Lower leg skin (tissue), 4 donors: ENCODE data around the gene PNPLA3. TPM values are rescaled to one million over a fixed set of nuclear protein-coding genes. Genes with fewer than 3 reads are reported as not detected.

ENCODE experiments used
- DNase-seq, 2 donors: peaks; one replicate each; pipeline ENCODE4 v3.0.0-alpha.2; 2019; ENCODE audit warnings: low spot score in 2 of 2
- H3K4me3 ChIP-seq: fragments of 200-600 bp; sonication (generic); 2 replicates; pipeline ENCODE4 v1.5.1; 2017; ENCODE audit warnings: mild to moderate bottlenecking, low read depth; ENCODE audit not compliant: poor library complexity, severe bottlenecking
- POLR2A ChIP-seq, 2 donors: fragments of 450-650 bp; IDR thresholded peaks; one replicate each; pipeline ENCODE4 v1.6.1; 2016 to 2017; ENCODE audit warnings: antibody characterized with exemption in 2 of 2, mild to moderate bottlenecking in 1 of 2, moderate library complexity in 1 of 2
- WGBS, 2 donors: methylation state at CpG; one replicate each; pipeline ENCODE4 v1.1.5; 2018; 5-methylcytosine and 5-hydroxymethylcytosine counted together
- intact Hi-C: fragments of 100-400 bp; cut with DNase I; formaldehyde crosslinking; loops from one replicate; pipeline ENCODE4 v1.15.0; 2023; ENCODE audit warnings: low total_unique reads
- total RNA-seq, 4 donors: library from RNA; depleted of rRNA; stranded (reverse); fragments of >200 nt; gene quantifications; one replicate each; pipeline ENCODE4 v1.1.0, GENCODE V29; 2016
- TF ChIP-seq, protein P1 (sequence below), 3 donors: fragments of 450-650 bp; IDR thresholded peaks; one replicate each; pipeline ENCODE4 v1.5.1; 2016; ENCODE audit warnings: antibody characterized with exemption in 3 of 3, mild to moderate bottlenecking in 3 of 3, moderate library complexity in 2 of 3

PNPLA3 gene
- total RNA-seq, 4 donors from 2014 or later = 14.0 to 22.9 (median 20.4) TPM

DNA sequence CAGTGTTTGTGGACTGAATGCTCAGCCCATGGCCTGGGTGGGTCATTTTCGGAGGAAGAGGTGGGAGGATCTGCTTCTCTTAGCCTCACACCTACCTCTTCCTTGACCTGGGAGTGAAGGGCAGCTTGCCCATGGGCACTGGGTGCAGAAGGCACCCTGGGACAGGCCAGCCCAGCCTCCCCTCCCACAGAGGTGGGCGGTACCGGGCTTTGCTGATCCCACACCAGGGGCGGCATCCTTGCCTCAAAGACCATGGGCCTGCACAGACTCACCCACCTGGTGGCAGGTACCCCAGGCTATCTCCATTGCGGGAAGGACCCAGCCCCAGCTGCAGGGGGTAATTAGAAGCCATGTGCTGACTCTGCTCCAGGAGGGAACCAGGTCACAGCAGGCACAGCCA is 30.3 kb upstream of the PNPLA3 start:
- TF ChIP-seq POLR2A (IDR thresholded peaks at IDR 0.05) = no peak
- TF ChIP-seq, protein P1, sequence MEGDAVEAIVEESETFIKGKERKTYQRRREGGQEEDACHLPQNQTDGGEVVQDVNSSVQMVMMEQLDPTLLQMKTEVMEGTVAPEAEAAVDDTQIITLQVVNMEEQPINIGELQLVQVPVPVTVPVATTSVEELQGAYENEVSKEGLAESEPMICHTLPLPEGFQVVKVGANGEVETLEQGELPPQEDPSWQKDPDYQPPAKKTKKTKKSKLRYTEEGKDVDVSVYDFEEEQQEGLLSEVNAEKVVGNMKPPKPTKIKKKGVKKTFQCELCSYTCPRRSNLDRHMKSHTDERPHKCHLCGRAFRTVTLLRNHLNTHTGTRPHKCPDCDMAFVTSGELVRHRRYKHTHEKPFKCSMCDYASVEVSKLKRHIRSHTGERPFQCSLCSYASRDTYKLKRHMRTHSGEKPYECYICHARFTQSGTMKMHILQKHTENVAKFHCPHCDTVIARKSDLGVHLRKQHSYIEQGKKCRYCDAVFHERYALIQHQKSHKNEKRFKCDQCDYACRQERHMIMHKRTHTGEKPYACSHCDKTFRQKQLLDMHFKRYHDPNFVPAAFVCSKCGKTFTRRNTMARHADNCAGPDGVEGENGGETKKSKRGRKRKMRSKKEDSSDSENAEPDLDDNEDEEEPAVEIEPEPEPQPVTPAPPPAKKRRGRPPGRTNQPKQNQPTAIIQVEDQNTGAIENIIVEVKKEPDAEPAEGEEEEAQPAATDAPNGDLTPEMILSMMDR (IDR thresholded peaks at IDR 0.05) = no peak
- intact Hi-C loops = no loop called here
- 31 to 40% methylated on average over 1 to 5 of the region's 5 CpGs for WGBS, 2 donors
- DNase-seq = no peak
- H3K4me3 ChIP-seq = no peak overlapping the region

DNA sequence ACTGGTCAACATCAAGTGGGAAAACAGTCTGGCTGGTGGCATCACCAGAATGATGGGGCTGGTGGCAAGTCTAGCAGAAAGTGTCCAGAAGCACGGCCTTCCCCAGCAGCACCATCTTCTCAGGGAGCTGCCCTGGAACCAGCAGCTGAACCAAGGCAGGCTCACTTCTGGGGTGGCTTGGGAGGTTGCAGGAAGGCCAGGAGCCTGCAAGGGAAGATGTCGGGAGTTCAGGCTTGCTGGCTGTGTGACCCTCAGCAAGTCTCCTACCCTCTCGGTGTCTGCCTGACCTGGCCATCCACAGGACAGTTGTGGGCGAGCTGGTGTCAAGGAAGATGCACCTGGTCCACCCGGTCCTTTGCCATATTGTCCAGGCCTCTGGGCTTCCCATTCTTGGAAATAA is 29.5 kb upstream of the PNPLA3 start:
- no peak for DNase-seq
- TF ChIP-seq, protein P1 (IDR thresholded peaks at IDR 0.05) = no peak
- TF ChIP-seq POLR2A (IDR thresholded peaks at IDR 0.05) = no peak
- H3K4me3 ChIP-seq = no peak overlapping the region
- intact Hi-C loops = no loop called here
- WGBS, 2 donors = 76 to 78% methylated on average over 5 of the region's 5 CpGs

DNA sequence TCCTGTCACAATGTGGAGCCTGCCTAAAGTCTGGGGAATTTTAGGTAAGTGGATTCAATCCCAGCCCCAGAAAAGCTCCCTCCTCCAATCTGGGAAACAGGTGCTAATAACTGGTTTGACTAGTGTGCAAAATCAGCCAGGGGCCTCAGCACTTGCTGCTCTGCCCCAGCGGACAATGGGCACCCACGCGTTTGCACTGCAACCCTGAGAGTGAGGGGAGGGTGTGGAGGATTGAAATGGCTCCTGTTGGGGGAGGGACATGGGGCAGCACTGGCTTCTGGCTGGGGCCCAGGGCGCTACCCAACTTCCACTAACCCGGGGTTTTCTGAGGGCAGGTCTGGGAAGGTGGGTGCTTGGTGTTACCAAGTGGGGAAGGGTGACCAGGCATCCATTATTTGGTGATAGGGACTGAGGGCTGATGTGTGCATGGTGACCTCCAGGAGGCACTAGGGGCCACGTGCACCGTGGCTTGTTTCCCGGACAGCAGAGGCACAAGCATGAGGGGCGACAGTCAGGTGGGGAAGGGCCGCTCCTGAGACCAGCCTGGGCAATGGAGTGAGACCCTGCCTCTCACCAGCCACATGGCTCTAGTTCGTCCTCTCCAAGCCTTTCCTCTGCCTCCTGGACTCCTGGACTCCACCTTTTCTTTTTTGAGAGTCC is 27.5 kb upstream of the PNPLA3 start:
- intact Hi-C loops = no loop called here
- no peak overlapping the region for H3K4me3 ChIP-seq
- WGBS, 2 donors = 45 to 48% methylated on average over 11 of the region's 11 CpGs
- DNase-seq = no peak
- no peak for TF ChIP-seq POLR2A (IDR thresholded peaks at IDR 0.05)
- TF ChIP-seq, protein P1 (IDR thresholded peaks at IDR 0.05) = no peak

DNA sequence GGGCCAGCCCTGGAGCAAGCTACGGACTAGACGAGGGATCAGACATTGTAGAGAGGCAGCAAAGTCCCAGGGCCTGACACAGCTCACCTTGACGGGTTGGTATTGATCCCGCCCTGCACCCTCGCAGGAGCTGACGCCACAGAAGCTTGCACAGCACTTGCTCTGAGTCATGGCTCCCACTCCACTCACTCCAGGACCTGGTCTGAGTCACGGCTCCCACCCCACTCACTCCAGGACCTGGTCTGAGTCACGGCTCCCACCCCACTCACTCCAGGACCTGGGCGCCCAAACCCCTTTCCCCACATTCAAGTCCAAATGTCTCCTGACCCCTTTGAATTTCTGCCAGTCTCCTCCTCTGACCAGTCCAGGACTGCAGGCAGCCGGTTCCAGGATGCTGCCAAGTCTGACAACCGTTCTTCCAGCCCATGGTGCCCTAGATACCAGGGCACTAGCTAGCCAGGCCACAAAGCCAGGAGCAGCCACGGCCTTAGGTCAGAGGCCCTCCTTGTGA is 25.8 kb upstream of the PNPLA3 start:
- no peak for DNase-seq
- intact Hi-C loops = no loop called here
- TF ChIP-seq POLR2A (IDR thresholded peaks at IDR 0.05) = no peak
- TF ChIP-seq, protein P1 (IDR thresholded peaks at IDR 0.05) = no peak
- H3K4me3 ChIP-seq = no peak overlapping the region
- 42 to 63% methylated on average over 12 of the region's 12 CpGs for WGBS, 2 donors

DNA sequence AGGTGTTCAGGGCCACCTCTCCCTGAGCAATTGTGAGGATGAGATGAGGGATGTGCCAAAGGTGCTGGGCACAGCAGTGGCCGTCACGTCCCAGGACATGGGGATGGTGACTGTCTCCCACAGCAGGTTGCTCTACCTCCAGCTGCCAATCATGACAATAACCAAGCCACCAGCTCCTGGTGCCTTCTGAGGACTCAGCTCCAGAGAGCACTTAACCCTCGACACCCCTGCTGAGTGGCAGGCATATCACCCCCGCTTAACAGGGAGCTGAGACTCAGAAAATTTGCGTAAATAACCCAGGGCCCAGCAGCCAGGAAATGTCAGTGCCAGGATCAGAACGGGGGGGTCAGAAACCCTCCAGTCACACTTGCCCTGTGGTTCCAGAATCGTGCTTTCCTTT is 23.4 kb upstream of the PNPLA3 start:
- no peak overlapping the region for H3K4me3 ChIP-seq
- TF ChIP-seq POLR2A (IDR thresholded peaks at IDR 0.05) = no peak
- TF ChIP-seq, protein P1 (IDR thresholded peaks at IDR 0.05) = no peak
- intact Hi-C loops = no loop called here
- 59 to 74% methylated on average over 6 to 7 of the region's 7 CpGs for WGBS, 2 donors
- DNase-seq = no peak
